Right lobe of liver (tissue), 6 donors: Measurements from ENCODE around the gene TWIST1. TPM values are rescaled to one million over a fixed set of nuclear protein-coding genes. Genes with fewer than 3 reads are reported as not detected.

Source experiments
- ATAC-seq, 4 donors: fragments of 200-7000 bp; cut with Tn5 transposase; one replicate each; pipeline ENCODE4 v1.9.1; 2020; ENCODE audit warnings: mild to moderate bottlenecking in 4 of 4, moderate library complexity in 4 of 4
- DNase-seq, 3 donors: peaks; one replicate each; pipeline ENCODE4 v3.0.0-alpha.2; 2020
- H3K27ac ChIP-seq, 3 donors: fragments of 200-600 bp; one replicate each; pipeline ENCODE4 v1.8.0; 2022
- H3K27me3 ChIP-seq, 2 donors: fragments of 200-600 bp; one replicate each; pipeline ENCODE4 v1.8.0; 2022
- H3K36me3 ChIP-seq, 4 donors: fragments of 200-600 bp; sonication (generic) in 1 of 4; one replicate each; pipeline versions ENCODE4 v1.5.1 to v1.8.0; 2017 to 2022; ENCODE audit warnings: control low read depth in 1 of 4
- H3K4me1 ChIP-seq, 4 donors: fragments of 200-600 bp; sonication (generic) in 1 of 4; one replicate each; pipeline versions ENCODE4 v1.5.1 to v1.8.0; 2017 to 2022; ENCODE audit warnings: control low read depth in 1 of 4
- H3K4me3 ChIP-seq, 3 donors: fragments of 200-600 bp; one replicate each; pipeline ENCODE4 v1.8.0; 2022
- H3K9me3 ChIP-seq, 4 donors: fragments of 200-600 bp; sonication (generic) in 1 of 4; one replicate each; pipeline versions ENCODE4 v1.5.1 to v1.8.0; 2017 to 2022; ENCODE audit warnings: control low read depth in 1 of 4
- POLR2A ChIP-seq: fragments of 450-650 bp; IDR thresholded peaks from one replicate; pipeline ENCODE4 v1.6.1; 2017; ENCODE audit warnings: antibody characterized with exemption, mild to moderate bottlenecking
- WGBS: methylation state at CpG from one replicate; pipeline ENCODE4 v1.1.6; 2018; ENCODE audit warnings: low coverage, low lambda C conversion rate; ENCODE audit not compliant: insufficient coverage; ENCODE audit errors: missing lambda C conversion rate; 5-methylcytosine and 5-hydroxymethylcytosine counted together
- intact Hi-C, 2 donors: fragments of 100-400 bp; cut with DNase I; formaldehyde crosslinking; loops; one replicate each; pipeline versions ENCODE4 v1.11.2 to v1.14.1; 2022
- total RNA-seq, 6 experiments: library from RNA; depleted of rRNA in 2 of 6; stranded (reverse); fragments of >200 nt in 2 of 6; fragmentation: NEBNext Ultra II Directional in 3 of 6; extraction: Animal tissue kit (Norgen Biotek cat#: 25700) in 3 of 6; gene quantifications; one replicate each; pipeline versions ENCODE4 v1.1.0 to v1.2.4, GENCODE V29; 2016 to 2023
- TF ChIP-seq, protein P1 (sequence below), 4 donors: fragments of 200-600 bp in 3 of 4; fragments of 450-650 bp in 1 of 4; IDR thresholded peaks; one replicate each; pipeline versions ENCODE4 v1.5.1 to v1.8.0; 2016 to 2022; ENCODE audit warnings: antibody characterized with exemption in 4 of 4, mild to moderate bottlenecking in 2 of 4
- donor health status: DM: no; HTN: yes; CAD: no.
- donor health status: DM: no; HTN: no; CAD: no.
- donor health status: DM: no; HTN: no; CAD: no.
- donor health status: DM: no; HTN: yes; CAD: no.
- donor health status: DM: no; HTN: yes; CAD: no.

TWIST1 gene
- total RNA-seq, 6 experiments from 2014 or later, result 0.42 TPM; not detected in 5

DNA sequence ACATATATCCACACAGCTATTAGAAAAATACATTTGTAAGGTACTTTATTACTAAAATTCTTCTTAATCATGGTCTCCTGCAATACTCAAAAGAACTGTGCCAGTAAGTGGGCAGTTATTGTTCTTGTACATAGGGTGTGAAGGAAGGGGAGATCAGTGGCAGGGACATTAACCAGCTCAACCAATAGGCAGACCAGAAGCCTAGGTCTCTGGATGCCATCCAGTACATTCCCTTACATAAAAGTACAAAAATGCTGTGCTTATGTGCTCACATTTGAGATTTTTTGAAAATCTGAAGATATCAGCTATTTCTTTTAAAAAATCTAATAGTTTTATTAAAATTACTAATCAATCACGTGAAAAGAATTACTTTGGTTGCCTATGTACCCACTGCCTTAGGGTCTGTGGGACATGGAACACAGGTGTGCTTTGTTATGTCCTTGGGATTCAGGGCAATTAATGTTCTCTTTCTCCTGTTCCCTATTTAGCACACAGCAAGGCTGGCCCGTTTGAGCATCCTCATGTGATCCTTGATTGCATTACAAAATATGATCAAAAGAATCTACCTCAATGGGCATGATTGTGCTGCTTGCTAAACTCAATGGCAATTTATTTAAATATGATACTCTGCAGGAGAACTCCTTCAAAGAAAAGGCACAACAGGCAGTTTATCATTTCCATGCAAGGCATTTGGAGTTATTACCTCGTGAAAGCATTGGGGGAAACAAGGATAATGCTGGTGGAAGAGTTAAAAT, 22.7 kb downstream of the TWIST1 start:
- H3K27me3 ChIP-seq, result peaks cover 0 to 4% of the 10 kb centered on the region in 2 donors
- no peak overlapping the region for H3K4me3 ChIP-seq
- no peaks in the 10 kb centered on the region for H3K4me1 ChIP-seq
- intact Hi-C loops, result no loop called here
- H3K9me3 ChIP-seq, result no peaks in the 10 kb centered on the region
- 27% methylated on average over 3 of the region's 3 CpGs for WGBS
- no peak for TF ChIP-seq POLR2A
- TF ChIP-seq, protein P1, sequence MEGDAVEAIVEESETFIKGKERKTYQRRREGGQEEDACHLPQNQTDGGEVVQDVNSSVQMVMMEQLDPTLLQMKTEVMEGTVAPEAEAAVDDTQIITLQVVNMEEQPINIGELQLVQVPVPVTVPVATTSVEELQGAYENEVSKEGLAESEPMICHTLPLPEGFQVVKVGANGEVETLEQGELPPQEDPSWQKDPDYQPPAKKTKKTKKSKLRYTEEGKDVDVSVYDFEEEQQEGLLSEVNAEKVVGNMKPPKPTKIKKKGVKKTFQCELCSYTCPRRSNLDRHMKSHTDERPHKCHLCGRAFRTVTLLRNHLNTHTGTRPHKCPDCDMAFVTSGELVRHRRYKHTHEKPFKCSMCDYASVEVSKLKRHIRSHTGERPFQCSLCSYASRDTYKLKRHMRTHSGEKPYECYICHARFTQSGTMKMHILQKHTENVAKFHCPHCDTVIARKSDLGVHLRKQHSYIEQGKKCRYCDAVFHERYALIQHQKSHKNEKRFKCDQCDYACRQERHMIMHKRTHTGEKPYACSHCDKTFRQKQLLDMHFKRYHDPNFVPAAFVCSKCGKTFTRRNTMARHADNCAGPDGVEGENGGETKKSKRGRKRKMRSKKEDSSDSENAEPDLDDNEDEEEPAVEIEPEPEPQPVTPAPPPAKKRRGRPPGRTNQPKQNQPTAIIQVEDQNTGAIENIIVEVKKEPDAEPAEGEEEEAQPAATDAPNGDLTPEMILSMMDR (IDR thresholded peaks at IDR 0.05), result no peak
- H3K27ac ChIP-seq, result no peak overlapping the region
- ATAC-seq, result no peak
- no peak for DNase-seq
- H3K36me3 ChIP-seq, result no peaks in the 10 kb centered on the region

GRCh38 chr7:19094138-19094537, 23.3 kb downstream of the TWIST1 start:
- Histone ChIP-seq H3K4me1 (no peaks in the 10 kb centered on the region), H3K9me3 (no peaks in the 10 kb centered on the region), H3K27me3 (peaks cover 0 to 4% of the 10 kb centered on the region in 2 donors), H3K27ac (no peak overlapping the region), H3K4me3 (no peak overlapping the region), H3K36me3 (no peaks in the 10 kb centered on the region)
- DNase-seq, result no peak
- TF ChIP-seq POLR2A, result no peak
- TF ChIP-seq, protein P1 (IDR thresholded peaks at IDR 0.05), result no peak
- intact Hi-C loops, result no loop called here
- ATAC-seq, result no peak
- 24% methylated on average over 1 of the region's 1 CpG for WGBS

GRCh38 chr7:19091550-19092200, 25.8 kb downstream of the TWIST1 start:
- Histone ChIP-seq H3K27ac (no peak overlapping the region), H3K4me1 (no peaks in the 10 kb centered on the region), H3K36me3 (no peaks in the 10 kb centered on the region), H3K9me3 (no peaks in the 10 kb centered on the region), H3K4me3 (no peak overlapping the region), H3K27me3 (peaks cover 0 to 4% of the 10 kb centered on the region in 2 donors)
- no peak for TF ChIP-seq POLR2A
- TF ChIP-seq, protein P1 (IDR thresholded peaks at IDR 0.05), result no peak
- intact Hi-C loops, result no loop called here
- DNase-seq, result no peak
- ATAC-seq, result no peak
- WGBS, result 52% methylated on average over 6 of the region's 6 CpGs

DNA sequence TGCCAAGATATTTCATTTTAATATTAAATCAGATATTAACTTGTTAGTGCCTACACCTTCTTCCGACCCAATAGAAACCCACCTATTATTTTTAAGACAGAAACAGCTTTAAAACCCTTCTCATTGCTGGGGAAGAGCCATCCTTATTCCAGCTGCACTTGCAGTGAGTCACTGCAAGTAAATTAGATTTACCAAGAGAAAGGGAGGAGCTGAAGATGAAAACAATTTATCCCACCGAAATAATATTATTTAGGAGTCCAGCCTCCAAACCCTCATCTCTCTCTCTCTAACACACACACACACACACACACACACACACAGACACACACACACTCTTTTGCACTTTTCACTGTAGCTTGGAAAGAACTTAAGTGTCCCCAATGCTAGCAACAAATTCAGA, 26.9 kb downstream of the TWIST1 start:
- H3K36me3 ChIP-seq, result no peaks in the 10 kb centered on the region
- no peaks in the 10 kb centered on the region for H3K27me3 ChIP-seq
- H3K27ac ChIP-seq, result no peak overlapping the region
- 54% methylated on average over 2 of the region's 2 CpGs for WGBS
- H3K9me3 ChIP-seq, result no peaks in the 10 kb centered on the region
- no peak for ATAC-seq
- TF ChIP-seq POLR2A, result no peak
- TF ChIP-seq, protein P1 (IDR thresholded peaks at IDR 0.05), result no peak
- DNase-seq, result no peak
- intact Hi-C loops, result no loop called here
- H3K4me1 ChIP-seq, result no peaks in the 10 kb centered on the region
- no peak overlapping the region for H3K4me3 ChIP-seq
